ENCODE results near the gene TMBIM6.
"Not testable (repeated sequence)": the region's sequence is repeated elsewhere in the genome, so short reads cannot be mapped to it uniquely, and the experiment has no call there.

DNA sequence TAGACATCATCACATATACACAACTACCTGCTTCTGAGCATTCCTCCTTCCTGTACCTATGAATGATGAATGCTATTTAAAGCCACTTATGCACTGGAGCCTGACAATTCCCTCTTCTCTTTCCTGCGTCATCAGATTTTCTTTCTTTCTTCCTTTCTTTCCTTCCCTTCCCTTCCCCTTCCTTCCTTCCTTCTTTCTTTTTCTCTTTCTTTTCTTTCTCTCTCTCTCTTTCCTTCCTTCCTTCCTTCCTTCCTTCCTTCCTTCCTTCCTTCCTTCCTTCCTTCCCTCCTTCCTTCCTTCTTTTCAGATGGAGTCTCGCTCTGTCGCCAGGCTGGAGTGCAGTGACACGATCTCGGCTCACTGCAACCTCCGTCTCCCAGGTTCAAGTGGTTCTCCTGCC lies 39.6 kb downstream of the TMBIM6 start:
- not testable (repeated sequence) for TF ChIP-seq POLR2A, POLR2AphosphoS5 (IDR thresholded peaks at IDR 0.05; ENCODE audit: low read depth, low read length)

Data from GM12892 (cell line).